ENCODE measurements around the gene SSBP1. TPM values are rescaled to one million over a fixed set of nuclear protein-coding genes. Genes with fewer than 3 reads are reported as not detected.
A peak's percentile ranks its signal among the peaks of the same experiment; 100 is the strongest.
"Not testable (repeated sequence)": the region's sequence is repeated elsewhere in the genome, so short reads cannot be mapped to it uniquely, and the experiment has no call there.

The SSBP1 gene, protein sequence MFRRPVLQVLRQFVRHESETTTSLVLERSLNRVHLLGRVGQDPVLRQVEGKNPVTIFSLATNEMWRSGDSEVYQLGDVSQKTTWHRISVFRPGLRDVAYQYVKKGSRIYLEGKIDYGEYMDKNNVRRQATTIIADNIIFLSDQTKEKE
- polyA plus RNA-seq, result 245 TPM

- peaks cover 2% of the 10 kb centered on the region for H3K36me3 Mint-ChIP-seq
- H3K27ac Mint-ChIP-seq, result peak within 1 kb of the TSS; percentile 86 to 100 (median 98)
- H3K4me1 Mint-ChIP-seq, result peaks cover 17 to 31% (median 29%) of the 10 kb centered on the region in 3 donors
- peak within 1 kb of the TSS; percentile 94 to 100 (median 98) for H3K4me3 Mint-ChIP-seq
- no peaks in the 10 kb centered on the region for H3K27me3 Mint-ChIP-seq
- H3K9me3 Mint-ChIP-seq, result no peaks in the 10 kb centered on the region
Measured at GRCh38 chr7:141737836-141738591, at the start of gene SSBP1. Gene SSBP1, plus strand, starts transcription at chr7:141738358. Its CDS starts 809 bp downstream, at chr7:141739167.

DNA sequence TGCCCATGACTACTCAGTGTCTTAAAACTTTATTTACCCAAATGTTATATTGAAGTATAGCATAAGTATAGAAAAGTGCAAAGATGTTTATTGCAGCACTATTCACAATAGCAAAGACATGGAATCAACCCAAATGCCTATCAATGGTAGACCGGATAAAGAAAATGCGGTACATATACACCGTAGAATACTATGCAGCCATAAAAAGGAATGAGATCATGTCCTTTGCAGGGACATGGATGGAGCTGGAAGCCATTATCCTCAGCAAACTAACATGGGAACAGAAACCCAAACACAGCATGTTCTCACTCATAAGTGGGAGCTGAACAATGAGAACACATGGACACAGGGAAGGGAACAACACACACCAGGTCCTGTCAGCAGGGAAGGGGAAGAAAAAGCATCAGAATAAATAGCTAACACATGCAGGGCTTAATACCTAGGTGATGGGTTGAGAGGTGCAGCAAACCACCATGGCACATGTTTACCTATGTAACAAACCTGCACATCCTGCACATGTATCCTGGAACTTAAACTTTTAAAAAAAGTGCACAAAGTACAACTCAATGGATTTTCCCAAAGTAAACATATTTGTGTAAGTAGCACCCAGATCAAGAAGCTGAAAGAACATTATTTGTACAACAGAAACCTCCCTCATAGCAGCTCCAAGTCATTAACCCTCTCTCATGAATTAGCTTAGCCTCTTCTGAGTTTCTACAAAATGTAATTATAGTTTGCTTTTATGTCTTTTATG is 48.9 kb upstream of the SSBP1 start:
- peak overlapping the region in 2 of 3 donors; percentile 16 to 45 for H3K27ac Mint-ChIP-seq
- not testable (repeated sequence) for H3K9me3 Mint-ChIP-seq, H3K4me3 Mint-ChIP-seq, H3K27me3 Mint-ChIP-seq
- H3K4me1 Mint-ChIP-seq, result peaks cover 5 to 16% (median 15%) of the 10 kb centered on the region in 3 donors
- peaks cover 14% of the 10 kb centered on the region for H3K36me3 Mint-ChIP-seq

- Mint-ChIP-seq H3K27ac (no peak overlapping the region), H3K4me3 (no peak overlapping the region), H3K36me3 (peaks cover 5% of the 10 kb centered on the region), H3K4me1 (peaks cover 7 to 36% (median 28%) of the 10 kb centered on the region in 3 donors), H3K27me3 (no peaks in the 10 kb centered on the region), H3K9me3 (no peaks in the 10 kb centered on the region)
Measured at GRCh38 chr7:141691540-141691939, 46.6 kb upstream of the SSBP1 start.

- no peaks in the 10 kb centered on the region for H3K9me3 Mint-ChIP-seq
- no peak overlapping the region for H3K27ac Mint-ChIP-seq
- peaks cover 5% of the 10 kb centered on the region for H3K36me3 Mint-ChIP-seq
- H3K4me1 Mint-ChIP-seq, result peaks cover 9 to 38% (median 31%) of the 10 kb centered on the region in 3 donors
- no peaks in the 10 kb centered on the region for H3K27me3 Mint-ChIP-seq
- no peak overlapping the region for H3K4me3 Mint-ChIP-seq
Measured at GRCh38 chr7:141691961-141692360, 46.2 kb upstream of the SSBP1 start.

DNA sequence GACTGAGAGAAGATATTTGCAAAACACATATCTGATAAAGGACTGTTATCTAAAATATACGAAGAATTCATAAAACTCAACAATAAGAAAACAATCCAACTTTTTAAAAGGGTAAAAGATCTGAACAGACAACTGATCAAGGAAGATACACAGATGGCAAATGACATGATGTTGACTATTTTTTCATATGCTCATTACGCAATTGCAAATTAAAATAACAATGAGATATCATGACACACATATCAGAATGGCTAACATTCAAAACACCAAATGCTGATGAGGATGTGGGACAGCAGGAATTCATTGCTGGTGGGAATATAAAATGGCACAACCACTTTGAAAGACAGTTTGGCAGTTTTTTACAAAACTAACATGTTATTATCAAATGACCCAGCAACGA is 45.1 kb upstream of the SSBP1 start:
- no peak overlapping the region for H3K27ac Mint-ChIP-seq
- H3K9me3 Mint-ChIP-seq, result no peaks in the 10 kb centered on the region
- no peak overlapping the region for H3K4me3 Mint-ChIP-seq
- H3K27me3 Mint-ChIP-seq, result no peaks in the 10 kb centered on the region
- H3K4me1 Mint-ChIP-seq, result peaks cover 19 to 45% (median 38%) of the 10 kb centered on the region in 3 donors
- peaks cover 5% of the 10 kb centered on the region for H3K36me3 Mint-ChIP-seq

GRCh38 chr7:141695803-141696289 is 42.3 kb upstream of the SSBP1 start:
- Mint-ChIP-seq H3K9me3 (no peaks in the 10 kb centered on the region), H3K27me3 (no peaks in the 10 kb centered on the region), H3K36me3 (peaks cover 5% of the 10 kb centered on the region), H3K4me1 (peaks cover 38 to 68% (median 53%) of the 10 kb centered on the region in 3 donors), H3K27ac (peak overlapping the region in 1 of 3 donors; percentile 52), H3K4me3 (no peak overlapping the region)

- Mint-ChIP-seq H3K27ac (no peak overlapping the region), H3K36me3 (peaks cover 5% of the 10 kb centered on the region), H3K4me3 (no peak overlapping the region), H3K4me1 (peaks cover 40 to 67% (median 53%) of the 10 kb centered on the region in 3 donors), H3K9me3 (no peaks in the 10 kb centered on the region), H3K27me3 (no peaks in the 10 kb centered on the region)
Measured at GRCh38 chr7:141696348-141696747, 41.8 kb upstream of the SSBP1 start.

DNA sequence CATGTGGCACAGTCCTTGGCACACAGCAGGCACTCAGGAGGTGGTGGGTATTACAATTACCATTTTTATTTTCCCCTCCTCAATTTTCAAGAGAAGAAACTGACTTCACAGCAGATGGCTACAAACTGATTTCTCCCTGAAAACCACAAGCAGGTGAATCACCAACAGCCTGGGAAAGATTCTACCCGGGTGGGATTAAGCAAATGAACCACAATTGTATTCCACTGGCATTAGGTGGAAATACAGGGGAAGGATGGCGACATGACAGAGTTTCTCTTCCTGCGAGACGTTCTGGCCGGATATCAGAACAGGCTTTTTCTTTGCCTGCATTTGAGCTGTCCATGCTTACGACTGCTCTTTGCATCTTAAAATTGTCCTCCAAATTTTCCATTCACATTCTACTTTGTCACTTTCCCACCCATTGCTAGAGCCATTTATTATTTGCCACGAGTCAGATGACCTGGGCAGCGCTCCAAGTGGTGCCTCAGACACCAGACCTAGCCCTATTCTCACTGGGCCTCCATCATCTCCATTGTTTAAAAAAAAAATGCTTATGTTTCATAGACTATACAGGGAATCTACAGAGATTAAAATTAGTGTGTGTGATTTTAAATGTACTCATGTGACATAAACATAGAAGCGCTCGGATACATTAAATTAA is 40.8 kb upstream of the SSBP1 start:
- Mint-ChIP-seq H3K27ac (peak overlapping the region in 1 of 3 donors; percentile 11), H3K9me3 (no peaks in the 10 kb centered on the region), H3K36me3 (peaks cover 5% of the 10 kb centered on the region), H3K4me3 (peak overlapping the region in 1 of 4 donors; percentile 23), H3K27me3 (no peaks in the 10 kb centered on the region), H3K4me1 (peaks cover 40 to 66% (median 48%) of the 10 kb centered on the region in 3 donors)

DNA sequence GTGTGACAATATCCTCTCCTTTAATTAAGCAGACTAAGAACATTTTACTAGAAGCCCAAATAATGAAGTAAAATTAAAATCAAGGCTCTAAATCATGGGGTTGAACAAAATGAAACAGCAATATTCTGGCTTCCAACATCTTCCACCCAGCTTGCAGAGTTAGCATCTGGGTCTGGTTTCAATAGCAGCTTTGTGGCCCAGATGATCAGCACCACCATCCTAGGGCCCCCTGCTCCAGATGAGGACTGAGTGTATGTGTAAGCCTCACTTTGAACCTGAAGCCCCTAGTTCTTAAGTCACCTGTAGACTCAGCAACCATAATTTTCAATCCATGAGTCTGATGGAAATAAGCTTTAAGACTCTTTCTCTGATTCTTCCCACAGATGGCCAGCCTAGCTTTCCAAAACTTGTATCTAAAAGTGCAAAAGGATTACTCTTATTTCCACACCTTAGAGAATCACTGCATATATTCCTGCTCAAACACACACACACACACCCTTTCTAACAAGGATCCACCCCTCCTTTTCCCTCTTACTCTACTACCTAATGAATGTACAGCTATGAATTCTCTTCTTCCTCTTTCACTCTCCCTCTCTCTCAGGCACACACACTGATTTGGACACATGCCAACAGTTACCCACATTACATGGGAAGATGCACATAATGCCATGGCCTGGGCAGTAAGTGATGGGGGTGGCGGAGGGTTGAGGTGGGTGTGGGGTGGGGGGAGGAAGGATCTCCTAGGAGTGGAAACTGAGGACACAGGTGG is 39.7 kb upstream of the SSBP1 start:
- Mint-ChIP-seq H3K9me3 (no peaks in the 10 kb centered on the region), H3K27me3 (peaks cover 1% of the 10 kb centered on the region), H3K4me1 (peaks cover 44 to 65% (median 50%) of the 10 kb centered on the region in 3 donors), H3K4me3 (peak overlapping the region in 2 of 4 donors; percentile 23 to 48), H3K27ac (peak overlapping the region; percentile 0 to 90 (median 15)), H3K36me3 (peaks cover 3% of the 10 kb centered on the region)

DNA sequence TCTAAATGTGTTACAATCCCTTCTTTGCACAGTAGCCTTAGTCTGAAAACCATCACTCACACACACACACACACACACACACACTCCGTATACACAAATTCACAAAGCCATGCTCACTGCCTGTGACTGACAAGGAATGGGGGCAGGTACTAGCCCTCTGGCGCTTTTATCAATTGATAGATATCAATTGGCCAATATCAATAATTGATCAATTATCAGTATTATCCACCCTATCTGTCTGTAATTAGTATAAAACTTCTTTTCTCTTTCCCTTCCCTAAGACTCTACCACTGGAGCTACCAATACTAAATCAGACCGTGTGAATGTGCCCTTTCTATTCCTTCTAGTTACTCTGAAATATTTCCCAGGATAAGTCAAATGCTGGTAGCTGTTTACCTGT is 38.3 kb upstream of the SSBP1 start:
- H3K27ac Mint-ChIP-seq, result peak overlapping the region; percentile 90 to 95 (median 93)
- H3K36me3 Mint-ChIP-seq, result no peaks in the 10 kb centered on the region
- peaks cover 1% of the 10 kb centered on the region for H3K27me3 Mint-ChIP-seq
- peaks cover 41 to 60% (median 45%) of the 10 kb centered on the region in 3 donors for H3K4me1 Mint-ChIP-seq
- H3K4me3 Mint-ChIP-seq, result peak overlapping the region; percentile 84 to 94 (median 91)
- no peaks in the 10 kb centered on the region for H3K9me3 Mint-ChIP-seq

- Mint-ChIP-seq H3K4me3 (peak overlapping the region; percentile 84 to 94 (median 91)), H3K9me3 (no peaks in the 10 kb centered on the region), H3K27ac (peak overlapping the region; percentile 90 to 95 (median 93)), H3K27me3 (peaks cover 1% of the 10 kb centered on the region), H3K4me1 (peaks cover 38 to 55% (median 45%) of the 10 kb centered on the region in 3 donors), H3K36me3 (peaks cover 2% of the 10 kb centered on the region)
Measured at GRCh38 chr7:141700296-141700847, 37.8 kb upstream of the SSBP1 start.

GRCh38 chr7:141700848-141701371 is 37.2 kb upstream of the SSBP1 start:
- H3K27me3 Mint-ChIP-seq, result peaks cover 1% of the 10 kb centered on the region
- peaks cover 3% of the 10 kb centered on the region for H3K36me3 Mint-ChIP-seq
- peak overlapping the region; percentile 90 to 95 (median 93) for H3K27ac Mint-ChIP-seq
- H3K4me3 Mint-ChIP-seq, result peak overlapping the region; percentile 84 to 94 (median 91)
- no peaks in the 10 kb centered on the region for H3K9me3 Mint-ChIP-seq
- H3K4me1 Mint-ChIP-seq, result peaks cover 38 to 49% (median 43%) of the 10 kb centered on the region in 3 donors

- Mint-ChIP-seq H3K4me3 (peak overlapping the region; percentile 83 to 94 (median 91)), H3K9me3 (no peaks in the 10 kb centered on the region), H3K27me3 (peaks cover 1% of the 10 kb centered on the region), H3K27ac (peak overlapping the region in 2 of 3 donors; percentile 90 to 95), H3K36me3 (peaks cover 3% of the 10 kb centered on the region), H3K4me1 (peaks cover 34 to 44% (median 40%) of the 10 kb centered on the region in 3 donors)
Measured at GRCh38 chr7:141701489-141702046, 36.6 kb upstream of the SSBP1 start.

All from IgD-negative memory B cell (primary cell).